GM18505 (cell line): Measurements from ENCODE around the gene NTM.

Experiments
- ATAC-seq: cut with Tn5 transposase; IDR thresholded peaks from one replicate; pipeline ENCODE4 v1.9.1; 2021; ENCODE audit not compliant: unreplicated experiment
- POLR2A ChIP-seq: IDR thresholded peaks from 4 replicates; pipeline ENCODE4 v1.6.1; 2011; ENCODE audit warnings: borderline replicate concordance; ENCODE audit not compliant: insufficient read depth, insufficient read length; ENCODE audit errors: extremely low read depth

Gene NTM

GRCh38 chr11:131837562-131837961 lies 467.1 kb downstream of the NTM start:
- no peak for TF ChIP-seq POLR2A
- ATAC-seq = no peak

GRCh38 chr11:131838016-131838415 lies 467.6 kb downstream of the NTM start:
- ATAC-seq = no peak
- TF ChIP-seq POLR2A = no peak

- ATAC-seq = no peak
- TF ChIP-seq POLR2A = no peak
Observed at GRCh38 chr11:131839326-131839725, 468.9 kb downstream of the NTM start.

DNA sequence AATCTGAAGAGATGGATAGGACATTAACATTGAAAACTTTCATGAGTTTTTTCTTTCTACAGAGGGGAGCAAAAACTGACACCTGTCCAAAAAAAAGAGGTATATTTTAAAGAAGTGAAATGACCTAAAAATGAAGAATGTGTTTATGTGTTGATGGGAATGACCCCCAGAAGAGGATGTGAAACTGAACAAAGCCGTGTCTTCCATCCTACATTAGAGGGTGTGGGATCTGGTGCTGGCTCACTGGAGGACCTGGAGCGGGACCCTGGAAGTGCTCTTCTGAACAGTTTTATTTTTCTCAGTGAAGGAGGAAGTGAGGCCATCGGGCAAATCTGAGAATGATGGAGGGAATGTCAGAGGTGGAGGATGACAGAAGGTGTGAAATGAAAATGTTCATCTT lies 470.1 kb downstream of the NTM start:
- ATAC-seq = no peak
- no peak for TF ChIP-seq POLR2A

GRCh38 chr11:131841028-131841427 lies 470.6 kb downstream of the NTM start:
- TF ChIP-seq POLR2A = no peak
- no peak for ATAC-seq

DNA sequence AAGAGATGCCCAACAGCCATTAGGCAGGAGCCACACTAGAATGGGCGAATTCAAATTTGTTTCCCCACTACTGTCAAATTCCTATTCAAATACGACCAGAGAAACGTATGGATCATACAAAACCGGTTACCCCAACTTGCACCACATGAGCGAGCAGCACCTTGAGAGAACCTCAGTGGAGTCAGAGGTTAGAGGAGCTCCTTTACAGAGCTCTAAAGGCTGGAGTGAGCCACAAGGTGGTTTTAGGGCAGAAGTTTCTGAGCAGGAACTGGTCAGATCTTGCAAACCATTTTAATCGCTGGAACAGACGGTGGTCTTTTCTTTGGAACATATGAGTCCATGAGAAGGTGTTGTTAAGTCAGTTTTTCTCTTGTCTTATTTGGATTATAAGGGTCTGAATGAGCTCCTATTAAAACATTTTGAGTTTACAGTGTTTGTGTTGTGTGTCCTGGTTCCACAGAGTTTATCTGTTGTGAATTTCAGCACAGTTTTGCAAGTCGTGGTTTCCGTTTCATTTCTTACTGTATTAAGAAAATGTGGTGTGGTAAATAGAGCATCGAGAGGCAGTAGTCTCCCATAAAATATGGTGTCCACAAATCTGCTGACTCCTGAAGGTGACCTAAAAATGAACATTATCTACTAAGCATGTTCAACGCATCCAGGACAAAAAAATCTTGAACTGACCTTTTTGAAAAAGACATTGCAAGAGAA lies 471.7 kb downstream of the NTM start:
- no peak for TF ChIP-seq POLR2A
- no peak for ATAC-seq

DNA sequence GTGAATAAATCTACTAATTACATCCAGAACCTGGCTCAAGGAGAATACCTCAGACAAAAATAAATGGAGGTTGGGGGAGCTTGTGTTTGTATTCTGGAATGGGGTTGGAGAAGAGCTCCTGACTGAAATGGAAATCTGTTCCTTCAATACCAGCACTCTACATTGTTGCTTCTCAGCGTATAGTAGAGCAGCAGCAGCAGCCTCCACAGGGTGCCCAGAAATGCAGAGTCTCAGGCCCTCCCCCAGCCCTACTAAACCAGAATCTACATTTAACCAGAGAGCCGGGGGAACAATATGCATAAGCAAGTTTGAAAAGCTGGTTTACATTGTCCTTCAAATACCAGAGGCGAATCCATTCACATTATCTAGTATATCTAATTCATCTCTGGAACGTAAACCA lies 474.8 kb downstream of the NTM start:
- ATAC-seq = no peak

GRCh38 chr11:131849485-131849884 lies 479.1 kb downstream of the NTM start:
- no peak for ATAC-seq
- TF ChIP-seq POLR2A = no peak

More for the DNA sequence above, 474.8 kb downstream of the NTM start:
- TF ChIP-seq POLR2A = no peak

GRCh38 chr11:131850507-131850906 lies 480.1 kb downstream of the NTM start:
- ATAC-seq = no peak
- no peak for TF ChIP-seq POLR2A

- no peak for TF ChIP-seq POLR2A
- no peak for ATAC-seq
Observed at GRCh38 chr11:131851964-131852755, 481.7 kb downstream of the NTM start.

- TF ChIP-seq POLR2A = no peak
- ATAC-seq = no peak
Observed at GRCh38 chr11:131852757-131853156, 482.3 kb downstream of the NTM start.

DNA sequence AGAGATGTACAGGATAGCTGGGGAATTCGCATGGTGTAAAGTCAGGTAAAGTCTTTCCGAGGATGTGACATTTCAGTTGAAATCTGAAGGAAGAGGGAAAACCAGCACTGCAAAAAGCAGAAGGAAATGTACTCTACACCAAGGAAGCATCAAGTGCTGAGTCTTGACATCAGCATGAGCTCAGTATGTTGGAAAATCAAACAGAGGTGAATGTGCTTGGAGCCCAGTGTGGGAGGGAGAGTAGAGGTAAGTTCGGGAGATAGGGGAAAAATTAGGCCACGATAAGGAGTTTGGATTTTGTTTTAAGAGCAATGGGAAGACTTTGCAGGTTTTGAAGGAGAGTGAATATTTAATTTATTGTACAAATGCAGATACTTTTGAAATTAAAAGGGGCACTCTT lies 484.0 kb downstream of the NTM start:
- no peak for ATAC-seq
- TF ChIP-seq POLR2A = no peak

DNA sequence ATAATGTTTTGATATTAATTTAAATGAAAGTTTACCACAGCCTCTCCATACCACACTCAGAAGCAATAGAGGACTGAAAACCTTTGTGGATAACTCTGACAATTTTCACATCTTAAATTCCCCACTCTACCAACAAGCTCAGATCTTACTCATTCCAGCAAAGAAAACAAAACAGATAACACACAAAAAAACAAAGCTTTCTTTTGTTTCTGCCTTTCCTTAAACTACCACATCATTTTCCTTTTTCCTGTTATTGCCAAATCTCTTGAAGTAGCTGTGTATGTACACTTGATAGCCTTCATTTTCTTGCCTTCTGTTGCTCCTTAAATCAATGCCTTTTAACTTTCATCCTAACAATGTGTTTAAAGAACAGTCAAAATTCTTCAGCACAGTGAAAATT lies 484.9 kb downstream of the NTM start:
- TF ChIP-seq POLR2A = no peak
- no peak for ATAC-seq

DNA sequence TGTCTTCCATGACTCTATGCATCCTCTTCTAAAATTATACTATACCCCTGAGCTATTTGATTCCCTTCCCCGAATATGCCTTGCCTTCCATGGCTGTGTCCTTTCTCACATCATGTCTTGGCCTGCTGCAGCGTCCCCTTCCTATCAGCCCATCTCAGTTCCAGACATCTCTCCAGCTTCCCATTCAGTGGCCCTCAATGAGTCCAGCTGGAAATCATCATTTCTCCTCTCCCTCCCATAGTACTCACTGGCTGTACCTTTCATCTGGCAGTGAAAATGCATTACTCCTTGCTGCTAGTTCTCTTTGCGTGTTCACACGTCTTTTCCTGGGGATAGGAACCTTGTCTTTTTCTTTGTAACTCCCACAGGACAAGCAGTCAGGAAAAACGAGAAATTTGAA lies 486.8 kb downstream of the NTM start:
- TF ChIP-seq POLR2A = no peak
- no peak for ATAC-seq
